GM21360 (cell line): ENCODE data around the gene CGB7.

Experiments
- ATAC-seq: cut with Tn5 transposase; IDR thresholded peaks from one replicate; pipeline ENCODE4 v1.9.1; 2021; ENCODE audit warnings: mild to moderate bottlenecking, moderate library complexity; ENCODE audit not compliant: unreplicated experiment

The CGB7 gene

DNA sequence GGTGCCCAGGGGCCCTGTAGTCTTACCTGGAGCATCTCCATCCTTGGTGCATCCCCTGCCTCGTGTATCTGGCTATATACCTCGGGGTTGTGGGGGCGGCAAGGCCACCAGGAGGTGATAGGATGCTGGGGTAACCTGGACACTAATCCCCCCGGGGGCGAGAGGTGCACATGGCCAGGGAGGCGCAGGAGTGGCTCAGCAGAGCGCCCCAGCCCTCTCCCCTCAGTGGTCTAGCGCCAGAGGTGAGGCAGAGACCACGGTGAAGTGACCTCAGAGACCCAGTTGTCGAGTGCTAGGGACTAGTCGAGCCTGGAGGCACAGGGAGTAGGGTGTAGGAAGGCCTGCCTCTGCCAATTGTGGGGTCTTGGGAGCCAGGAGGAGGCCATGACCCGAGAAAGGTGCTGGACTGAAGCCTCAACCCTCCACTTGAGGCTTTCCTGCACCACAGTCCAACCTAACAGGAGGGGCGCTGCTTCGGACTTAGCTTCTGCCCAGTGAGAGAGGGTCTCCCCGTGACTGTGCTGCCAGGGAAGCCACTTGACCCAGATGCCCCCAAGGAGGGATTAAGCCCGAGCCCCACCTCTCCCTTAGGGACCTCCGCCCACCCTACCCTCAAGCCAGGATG is 40.4 kb downstream of the CGB7 start, which contains the start of gene LHB:
LHB (minus strand) TSS at position 51 of the 625 bp plus-strand sequence; CDS start at position 41, 10 bp downstream.
- ATAC-seq = no peak

DNA sequence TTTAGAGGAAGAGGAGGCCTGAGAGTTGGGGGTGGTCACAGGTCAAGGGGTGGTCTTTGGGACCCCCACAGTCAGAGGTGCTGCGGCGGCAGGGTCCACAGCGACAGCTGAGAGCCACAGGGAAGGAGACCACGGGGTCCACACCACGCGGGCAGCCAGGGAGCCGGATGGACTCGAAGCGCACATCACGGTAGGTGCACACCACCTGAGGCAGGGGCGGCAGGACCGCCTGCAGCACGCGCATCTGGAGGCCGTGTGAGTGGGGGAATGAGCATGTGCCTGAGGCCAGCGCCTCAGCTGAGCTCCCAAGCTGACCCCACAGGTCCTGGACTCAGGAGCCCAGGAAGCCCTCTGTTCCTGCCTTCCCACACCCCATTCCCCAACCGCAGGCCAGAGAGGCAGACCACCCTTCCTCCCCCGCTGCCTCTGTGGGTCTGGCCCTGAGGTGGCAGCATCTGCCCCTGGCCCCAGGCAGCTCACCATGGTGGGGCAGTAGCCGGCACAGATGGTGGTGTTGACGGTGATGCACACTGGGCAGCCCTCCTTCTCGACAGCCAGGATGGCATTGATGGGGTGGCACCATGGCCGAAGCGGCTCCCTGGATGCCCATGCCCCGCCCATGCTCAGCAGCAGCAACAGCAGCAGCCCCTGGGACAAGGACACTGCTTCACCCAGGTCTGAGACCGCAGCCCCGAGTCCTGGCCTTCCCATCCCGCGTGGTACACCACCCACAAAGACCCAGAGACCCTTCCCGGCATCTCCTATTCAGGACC is 41.3 kb downstream of the CGB7 start:
- no peak for ATAC-seq

DNA sequence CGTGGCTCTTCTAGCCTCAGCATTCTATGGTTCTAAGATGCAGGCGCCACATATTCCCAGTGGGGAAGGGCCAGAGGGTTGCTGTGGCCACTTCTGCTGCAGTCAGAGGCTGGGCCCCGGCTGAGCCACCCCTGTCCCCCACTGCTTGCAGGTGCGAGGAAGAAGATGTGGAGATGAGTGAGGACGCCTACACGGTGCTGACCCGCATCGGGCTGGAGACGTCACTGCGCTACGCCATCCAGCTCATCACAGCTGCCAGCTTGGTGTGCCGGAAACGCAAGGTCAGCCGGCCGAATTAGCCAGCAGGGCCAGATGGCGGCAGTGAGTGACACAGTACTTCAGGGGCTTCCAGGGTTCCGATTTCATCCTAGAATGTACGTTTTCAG is 42.7 kb downstream of the CGB7 start:
- ATAC-seq = no peak

DNA sequence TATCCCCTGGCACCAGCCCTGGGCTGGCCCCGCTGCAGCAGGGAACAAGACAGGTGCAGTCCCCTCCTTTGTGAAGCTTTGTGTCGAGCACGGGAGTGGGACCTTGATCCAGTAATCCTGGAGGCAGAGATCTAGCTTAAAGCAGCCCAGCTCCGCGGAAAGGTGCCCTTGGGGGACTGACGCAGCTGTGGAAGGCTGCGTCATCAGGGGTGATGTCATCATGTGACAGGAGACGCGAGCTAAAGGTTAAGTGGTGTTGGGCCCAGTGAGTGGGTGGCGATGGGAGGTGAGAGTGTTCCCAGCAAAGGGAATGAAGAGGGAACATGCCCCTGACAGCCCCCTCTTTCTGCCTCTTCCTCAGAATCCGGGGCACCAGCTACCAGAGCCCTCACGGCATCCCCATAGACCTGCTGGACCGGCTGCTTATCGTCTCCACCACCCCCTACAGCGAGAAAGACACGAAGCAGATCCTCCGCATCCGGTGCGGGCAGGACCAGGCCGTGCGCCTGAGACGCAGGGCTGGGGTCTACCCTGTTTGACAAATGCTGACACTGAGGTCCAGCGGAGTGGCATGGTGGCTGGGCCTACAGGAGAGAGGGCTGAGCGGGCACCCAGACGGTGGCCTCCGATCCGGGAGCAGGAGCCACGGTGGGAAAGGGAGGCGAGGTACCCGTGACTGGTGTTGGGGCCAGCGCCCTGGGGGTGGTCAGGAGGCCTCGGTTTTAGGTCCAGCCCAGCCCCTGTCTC is 43.3 kb downstream of the CGB7 start:
- no peak for ATAC-seq

DNA sequence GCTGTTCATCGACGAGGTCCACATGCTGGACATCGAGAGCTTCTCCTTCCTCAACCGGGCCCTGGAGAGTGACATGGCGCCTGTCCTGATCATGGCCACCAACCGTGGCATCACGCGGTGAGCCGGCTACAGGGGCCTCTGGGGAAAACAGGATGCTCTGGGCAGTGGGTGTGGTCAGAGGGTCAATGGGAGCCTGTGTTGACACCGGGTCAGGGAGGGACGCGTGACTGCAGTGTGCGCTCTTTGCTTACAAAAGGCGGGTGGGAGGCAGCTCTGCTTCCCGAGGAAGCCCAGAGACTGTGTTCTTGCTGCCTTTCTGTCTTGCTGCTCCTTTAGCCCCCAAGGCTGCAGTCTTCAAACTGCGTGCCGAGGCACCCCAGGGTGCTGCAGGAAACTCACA is 46.4 kb downstream of the CGB7 start:
- no peak for ATAC-seq

DNA sequence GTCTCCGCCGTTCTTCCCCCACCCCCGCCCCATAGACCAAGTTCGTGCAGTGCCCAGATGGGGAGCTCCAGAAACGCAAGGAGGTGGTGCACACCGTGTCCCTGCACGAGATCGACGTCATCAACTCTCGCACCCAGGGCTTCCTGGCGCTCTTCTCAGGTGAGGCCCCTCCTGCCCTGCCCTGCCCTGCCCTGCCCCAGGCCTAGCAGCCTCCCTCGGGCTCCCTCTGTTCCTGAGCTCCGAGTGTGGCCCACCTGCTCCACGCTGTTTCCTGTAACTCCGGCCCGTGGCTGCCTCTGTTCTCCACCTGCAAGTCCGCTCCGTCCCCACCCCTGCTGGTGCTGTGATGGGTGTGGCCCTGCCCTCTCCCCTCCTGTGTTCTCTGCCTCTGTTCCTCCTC is 47.1 kb downstream of the CGB7 start:
- ATAC-seq = no peak

DNA sequence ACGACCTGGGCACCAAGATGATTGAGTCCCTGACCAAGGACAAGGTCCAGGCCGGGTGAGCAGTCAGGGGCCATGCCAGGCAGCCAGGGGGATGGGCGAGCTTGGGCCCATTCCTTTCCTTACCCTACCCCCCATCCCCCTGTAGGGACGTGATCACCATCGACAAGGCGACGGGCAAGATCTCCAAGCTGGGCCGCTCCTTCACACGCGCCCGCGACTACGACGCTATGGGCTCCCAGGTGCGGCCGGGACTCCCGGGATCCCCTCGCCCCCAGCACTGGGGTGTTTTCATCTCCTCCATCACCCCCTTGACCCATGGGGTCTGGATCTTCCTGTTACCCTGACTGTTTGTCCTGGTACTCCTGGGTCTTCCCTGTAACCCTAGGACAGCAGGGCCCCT is 47.7 kb downstream of the CGB7 start:
- ATAC-seq = no peak

DNA sequence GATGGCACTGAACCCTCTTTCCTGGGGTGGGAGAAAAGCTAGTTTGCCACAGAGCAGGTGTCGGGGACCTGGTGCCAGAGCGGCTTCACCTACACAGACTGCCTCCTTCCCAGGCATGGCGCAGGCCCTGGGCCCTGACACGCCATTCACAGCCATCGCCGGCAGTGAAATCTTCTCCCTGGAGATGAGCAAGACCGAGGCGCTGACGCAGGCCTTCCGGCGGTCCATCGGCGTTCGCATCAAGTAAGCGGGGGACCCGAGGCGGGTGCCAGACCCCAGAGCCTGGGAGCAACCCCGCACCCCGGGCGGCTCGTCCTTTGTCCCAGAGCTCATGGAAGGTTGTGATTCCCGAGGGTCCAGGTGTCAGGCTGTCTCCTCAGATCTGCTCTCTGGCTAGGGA is 50.6 kb downstream of the CGB7 start:
- ATAC-seq = no peak

DNA sequence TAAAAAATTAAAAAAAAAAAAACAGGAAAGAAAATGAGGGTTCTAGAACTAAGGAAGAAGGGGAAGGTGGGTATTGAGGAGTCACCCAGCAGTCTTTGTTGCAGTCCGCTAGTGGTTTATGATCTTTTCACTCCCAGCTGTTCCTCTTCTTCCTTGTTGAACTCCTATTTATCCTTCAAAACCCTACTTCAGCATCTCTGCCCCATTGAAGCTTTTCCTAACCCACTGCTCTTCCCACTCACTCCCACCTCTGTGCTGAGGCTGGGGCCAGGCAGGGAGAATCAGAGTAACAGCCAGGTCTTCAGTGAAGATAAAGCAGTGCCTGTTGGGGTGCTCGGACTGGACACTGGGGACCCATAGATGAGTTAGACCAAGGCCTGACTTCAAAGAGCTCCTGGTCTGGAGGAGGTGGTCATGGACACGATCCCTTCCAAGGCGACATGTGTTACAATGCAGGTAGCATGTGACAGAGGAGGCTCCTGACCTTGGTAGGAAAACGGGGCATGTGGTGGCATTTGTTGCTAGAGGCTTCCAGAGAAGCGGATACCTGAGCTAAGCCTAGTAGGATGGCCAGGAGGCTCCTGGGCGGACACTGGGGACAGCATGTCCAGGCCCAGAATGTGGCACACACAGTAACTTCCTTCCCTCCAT is 52.5 kb downstream of the CGB7 start:
- no peak for ATAC-seq
